Kidney (tissue), 14 donors: ENCODE results near the gene SPATA31D4. TPM values are rescaled to one million over a fixed set of nuclear protein-coding genes. Genes with fewer than 3 reads are reported as not detected.

Experiments
- DNase-seq, 5 donors: peaks; one replicate each; pipeline ENCODE4 v3.0.0-alpha.2; 2013 to 2020
- FAIRE-seq: peaks from 2 replicates; lab custom pipeline; 2012; peaks lifted over from hg19 to GRCh38; lab: Jason Lieb, UNC
- H3K27ac ChIP-seq, 2 donors: one replicate each; pipeline ENCODE4 v1.7.0; 2013; ENCODE audit warnings: low read depth in 2 of 2, low read length in 2 of 2, inconsistent platforms in 1 of 2
- H3K27me3 ChIP-seq: one replicate; pipeline ENCODE4 v1.7.1; 2013; ENCODE audit warnings: low read length, inconsistent platforms; ENCODE audit not compliant: control insufficient read depth, insufficient read depth
- H3K36me3 ChIP-seq, 3 donors: one replicate each; pipeline versions ENCODE4 v1.7.0 to v1.7.1; 2013; ENCODE audit warnings: low read length in 3 of 3, control low read depth in 1 of 3, inconsistent platforms in 1 of 3; ENCODE audit not compliant: insufficient read depth in 3 of 3, control insufficient read depth in 2 of 3
- H3K4me1 ChIP-seq, 3 donors: one replicate each; pipeline versions ENCODE4 v1.7.0 to v1.7.1; 2013; ENCODE audit warnings: low read length in 3 of 3, inconsistent platforms in 1 of 3, low read depth in 1 of 3; ENCODE audit not compliant: control insufficient read depth in 2 of 3, insufficient read depth in 2 of 3
- H3K4me3 ChIP-seq, 3 donors: one replicate each; pipeline versions ENCODE4 v1.7.0 to v1.8.1; 2013; ENCODE audit warnings: low read length in 3 of 3, control low read depth in 1 of 3, inconsistent platforms in 1 of 3
- H3K9ac ChIP-seq, 3 donors: one replicate each; pipeline versions ENCODE4 v1.7.0 to v1.7.1; 2013; ENCODE audit warnings: low read length in 3 of 3, control low read depth in 1 of 3, inconsistent platforms in 1 of 3
- H3K9me3 ChIP-seq, 3 donors: one replicate each; pipeline versions ENCODE4 v1.7.0 to v1.7.1; 2013; ENCODE audit warnings: low read length in 3 of 3, control low read depth in 1 of 3, inconsistent platforms in 1 of 3; ENCODE audit not compliant: control insufficient read depth in 2 of 3, insufficient read depth in 1 of 3
- intact Hi-C: fragments of 100-400 bp; cut with DNase I; formaldehyde crosslinking; loops from one replicate; pipeline ENCODE4 v1.11.1; 2022
- polyA plus RNA-seq: library from polyadenylated mRNA; stranded (reverse); fragments of 350-450 nt; fragmentation: Illumina TruSeq; extraction: RNeasy Lipid Tissue Mini Kit (QIAGEN cat#74804); gene quantifications from one replicate; pipeline ENCODE4 v1.2.3, GENCODE V29; 2014; ENCODE audit warnings: low read depth, low replicate concordance; ENCODE audit not compliant: insufficient read depth
- total RNA-seq: library from RNA; stranded (reverse); fragmentation: NEBNext Ultra II Directional; extraction: Animal tissue kit (Norgen Biotek cat#: 25700); gene quantifications from one replicate; pipeline ENCODE4 v1.2.1, GENCODE V29; 2021
- TF ChIP-seq, protein P1 (sequence below): IDR thresholded peaks from 3 replicates; pipeline ENCODE4 v1.5.1; 2012; ENCODE audit warnings: mild to moderate bottlenecking, moderate library complexity, borderline replicate concordance; ENCODE audit not compliant: insufficient read depth; ENCODE audit errors: extremely low read depth
- donor health status: control.
- donor health status: control.
- donor health status: control.
- donor health status: control.
- donor health status: control.
- donor health status: DM: yes; HTN: yes; CAD: no.
- donor health status: Normal renal cell carcinoma (clear cell type).

SPATA31D4 gene
- total and polyA plus RNA-seq, 2 donors from 2014 or later, result not detected

DNA sequence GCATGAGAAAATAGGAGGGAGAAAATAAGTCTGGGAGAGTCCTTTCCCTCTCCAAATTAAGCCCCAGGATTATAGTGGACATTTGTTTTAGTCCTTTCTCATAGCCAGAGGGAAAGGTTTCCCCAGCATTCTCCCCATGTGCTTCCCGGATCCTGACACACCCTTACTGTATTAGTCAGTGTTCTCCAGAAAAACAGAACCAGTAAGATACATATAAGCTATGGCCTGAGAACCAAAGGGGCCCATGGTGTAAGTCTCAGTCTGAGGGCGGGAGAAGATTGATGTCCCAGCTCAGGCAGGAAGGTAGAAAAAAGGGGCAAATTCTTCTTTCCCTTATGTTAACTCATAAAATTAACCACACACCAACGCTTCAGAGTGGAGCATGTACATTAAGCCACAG is 25.6 kb upstream of the SPATA31D4 start:
- H3K4me1 ChIP-seq, result no peaks in the 10 kb centered on the region
- H3K4me3 ChIP-seq, result no peak overlapping the region
- TF ChIP-seq, protein P1, sequence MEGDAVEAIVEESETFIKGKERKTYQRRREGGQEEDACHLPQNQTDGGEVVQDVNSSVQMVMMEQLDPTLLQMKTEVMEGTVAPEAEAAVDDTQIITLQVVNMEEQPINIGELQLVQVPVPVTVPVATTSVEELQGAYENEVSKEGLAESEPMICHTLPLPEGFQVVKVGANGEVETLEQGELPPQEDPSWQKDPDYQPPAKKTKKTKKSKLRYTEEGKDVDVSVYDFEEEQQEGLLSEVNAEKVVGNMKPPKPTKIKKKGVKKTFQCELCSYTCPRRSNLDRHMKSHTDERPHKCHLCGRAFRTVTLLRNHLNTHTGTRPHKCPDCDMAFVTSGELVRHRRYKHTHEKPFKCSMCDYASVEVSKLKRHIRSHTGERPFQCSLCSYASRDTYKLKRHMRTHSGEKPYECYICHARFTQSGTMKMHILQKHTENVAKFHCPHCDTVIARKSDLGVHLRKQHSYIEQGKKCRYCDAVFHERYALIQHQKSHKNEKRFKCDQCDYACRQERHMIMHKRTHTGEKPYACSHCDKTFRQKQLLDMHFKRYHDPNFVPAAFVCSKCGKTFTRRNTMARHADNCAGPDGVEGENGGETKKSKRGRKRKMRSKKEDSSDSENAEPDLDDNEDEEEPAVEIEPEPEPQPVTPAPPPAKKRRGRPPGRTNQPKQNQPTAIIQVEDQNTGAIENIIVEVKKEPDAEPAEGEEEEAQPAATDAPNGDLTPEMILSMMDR, result no peak
- no peak overlapping the region for H3K27ac ChIP-seq
- H3K36me3 ChIP-seq, result no peaks in the 10 kb centered on the region
- no peak overlapping the region for H3K9ac ChIP-seq
- intact Hi-C loops, result no loop called here
- DNase-seq, result no peak
- FAIRE-seq, result no peak
- H3K9me3 ChIP-seq, result no peaks in the 10 kb centered on the region
- H3K27me3 ChIP-seq, result no peaks in the 10 kb centered on the region

GRCh38 chr9:81906671-81907070 is 21.6 kb upstream of the SPATA31D4 start:
- no peak overlapping the region for H3K9ac ChIP-seq
- H3K9me3 ChIP-seq, result no peaks in the 10 kb centered on the region
- DNase-seq (no peak), FAIRE-seq (no peak)
- no peak overlapping the region for H3K27ac ChIP-seq
- TF ChIP-seq, protein P1, result no peak
- intact Hi-C loops, result no loop called here
- no peaks in the 10 kb centered on the region for H3K4me1 ChIP-seq
- H3K27me3 ChIP-seq, result no peaks in the 10 kb centered on the region
- no peak overlapping the region for H3K4me3 ChIP-seq
- H3K36me3 ChIP-seq, result no peaks in the 10 kb centered on the region

- DNase-seq, result no peak
- Histone ChIP-seq H3K9ac (no peak overlapping the region), H3K4me1 (no peaks in the 10 kb centered on the region), H3K9me3 (no peaks in the 10 kb centered on the region), H3K36me3 (no peaks in the 10 kb centered on the region), H3K4me3 (no peak overlapping the region), H3K27me3 (no peaks in the 10 kb centered on the region), H3K27ac (no peak overlapping the region)
- no peak for FAIRE-seq
- intact Hi-C loops, result no loop called here
- TF ChIP-seq, protein P1, result no peak
These were observed 16.1 kb upstream of the SPATA31D4 start for GRCh38 chr9:81912135-81912534.
